Thoracic aorta (tissue), 2 donors: ENCODE data around the gene UBL3. TPM values are rescaled to one million over a fixed set of nuclear protein-coding genes. Genes with fewer than 3 reads are reported as not detected.

ENCODE experiments used
- ATAC-seq: fragments of 150-250 bp; one replicate; pipeline ENCODE4 v1.8.0; 2017; ENCODE audit warnings: low read depth; ENCODE audit not compliant: insufficient number of reproducible peaks, low FRiP score
- DNase-seq: peaks from one replicate; pipeline ENCODE4 v3.0.0-alpha.2; 2020; ENCODE audit warnings: low spot score
- H3K27ac ChIP-seq, 2 donors: fragments of 200-600 bp; sonication (generic); 1 replicate in 1 of 2; 2 replicates in 1 of 2; pipeline ENCODE4 v1.5.1; 2016; ENCODE audit warnings: mild to moderate bottlenecking in 2 of 2, moderate library complexity in 2 of 2
- H3K27me3 ChIP-seq: fragments of 200-600 bp; sonication (generic); replicated peaks from 2 replicates; pipeline ENCODE4 v1.6.0; 2016; ENCODE audit warnings: mild to moderate bottlenecking; ENCODE audit not compliant: insufficient read depth
- H3K36me3 ChIP-seq: fragments of 200-600 bp; sonication (generic); one replicate; pipeline ENCODE4 v1.5.1; 2016
- H3K4me1 ChIP-seq, 2 donors: fragments of 200-600 bp; sonication (generic); 1 replicate in 1 of 2; 2 replicates in 1 of 2; pipeline versions ENCODE4 v1.5.1 to v1.6.0; 2016; ENCODE audit warnings: low read depth in 2 of 2, mild to moderate bottlenecking in 1 of 2; ENCODE audit not compliant: control insufficient read depth in 1 of 2
- H3K4me3 ChIP-seq: fragments of 200-600 bp; sonication (generic); 2 replicates; pipeline ENCODE4 v1.5.1; 2016; ENCODE audit warnings: mild to moderate bottlenecking
- H3K9me3 ChIP-seq: fragments of 200-600 bp; sonication (generic); 2 replicates; pipeline ENCODE4 v1.5.1; 2016
- total RNA-seq, 2 donors: library from RNA; depleted of rRNA; stranded (reverse); fragments of >200 nt; gene quantifications; one replicate each; pipeline versions ENCODE4 v1.1.0 to v1.2.3, GENCODE V29; 2016
- TF ChIP-seq, protein P1 (sequence below): fragments of 200-600 bp; sonication (generic); IDR thresholded peaks from one replicate; pipeline ENCODE4 v1.5.1; 2019; ENCODE audit warnings: antibody characterized with exemption

The UBL3 gene
- total RNA-seq, 2 donors from 2014 or later: 24.4 to 32.6 TPM

DNA sequence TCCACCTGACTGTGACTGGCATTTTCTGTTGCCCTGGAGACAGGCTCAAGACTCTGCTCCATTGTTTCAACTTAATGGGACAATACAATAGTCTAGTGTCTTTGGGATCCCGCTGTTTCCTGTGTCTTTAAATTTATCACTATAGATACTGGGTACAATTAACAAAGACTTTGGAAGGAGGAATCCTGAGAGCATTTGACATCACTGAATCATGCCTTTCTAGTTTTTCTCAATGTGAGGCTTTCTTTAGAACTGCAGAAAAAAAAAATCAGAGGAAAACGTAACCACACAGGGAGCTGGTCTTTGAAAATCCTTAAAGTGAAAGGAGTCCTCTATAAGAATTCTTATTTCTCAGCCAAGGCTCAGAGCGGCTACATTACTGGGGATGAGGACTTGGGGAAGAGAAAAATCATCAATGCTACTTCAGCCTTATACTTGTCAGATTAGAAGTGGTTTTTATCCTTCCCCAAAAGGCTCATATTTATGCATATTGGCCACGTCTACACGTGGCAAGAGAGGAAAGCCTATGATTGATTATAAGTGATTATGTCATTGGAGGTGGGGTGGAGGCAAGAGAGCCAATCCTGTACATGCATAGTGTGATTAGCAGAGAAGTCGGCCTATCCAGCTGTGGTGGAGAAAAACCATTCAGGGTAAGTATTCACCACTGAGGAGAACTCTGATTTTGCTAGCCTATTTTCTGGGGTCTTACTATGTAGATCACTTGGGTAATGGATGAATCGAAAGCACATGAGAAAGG, 34.4 kb upstream of the UBL3 start:
- no peak overlapping the region for H3K4me3 ChIP-seq
- no peak overlapping the region for H3K27ac ChIP-seq
- H3K27me3 ChIP-seq: no peaks in the 10 kb centered on the region
- H3K9me3 ChIP-seq: no peaks in the 10 kb centered on the region
- no peaks in the 10 kb centered on the region for H3K36me3 ChIP-seq
- TF ChIP-seq, protein P1, sequence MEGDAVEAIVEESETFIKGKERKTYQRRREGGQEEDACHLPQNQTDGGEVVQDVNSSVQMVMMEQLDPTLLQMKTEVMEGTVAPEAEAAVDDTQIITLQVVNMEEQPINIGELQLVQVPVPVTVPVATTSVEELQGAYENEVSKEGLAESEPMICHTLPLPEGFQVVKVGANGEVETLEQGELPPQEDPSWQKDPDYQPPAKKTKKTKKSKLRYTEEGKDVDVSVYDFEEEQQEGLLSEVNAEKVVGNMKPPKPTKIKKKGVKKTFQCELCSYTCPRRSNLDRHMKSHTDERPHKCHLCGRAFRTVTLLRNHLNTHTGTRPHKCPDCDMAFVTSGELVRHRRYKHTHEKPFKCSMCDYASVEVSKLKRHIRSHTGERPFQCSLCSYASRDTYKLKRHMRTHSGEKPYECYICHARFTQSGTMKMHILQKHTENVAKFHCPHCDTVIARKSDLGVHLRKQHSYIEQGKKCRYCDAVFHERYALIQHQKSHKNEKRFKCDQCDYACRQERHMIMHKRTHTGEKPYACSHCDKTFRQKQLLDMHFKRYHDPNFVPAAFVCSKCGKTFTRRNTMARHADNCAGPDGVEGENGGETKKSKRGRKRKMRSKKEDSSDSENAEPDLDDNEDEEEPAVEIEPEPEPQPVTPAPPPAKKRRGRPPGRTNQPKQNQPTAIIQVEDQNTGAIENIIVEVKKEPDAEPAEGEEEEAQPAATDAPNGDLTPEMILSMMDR: no peak
- no peak for ATAC-seq
- no peak for DNase-seq
- no peaks in the 10 kb centered on the region for H3K4me1 ChIP-seq

DNA sequence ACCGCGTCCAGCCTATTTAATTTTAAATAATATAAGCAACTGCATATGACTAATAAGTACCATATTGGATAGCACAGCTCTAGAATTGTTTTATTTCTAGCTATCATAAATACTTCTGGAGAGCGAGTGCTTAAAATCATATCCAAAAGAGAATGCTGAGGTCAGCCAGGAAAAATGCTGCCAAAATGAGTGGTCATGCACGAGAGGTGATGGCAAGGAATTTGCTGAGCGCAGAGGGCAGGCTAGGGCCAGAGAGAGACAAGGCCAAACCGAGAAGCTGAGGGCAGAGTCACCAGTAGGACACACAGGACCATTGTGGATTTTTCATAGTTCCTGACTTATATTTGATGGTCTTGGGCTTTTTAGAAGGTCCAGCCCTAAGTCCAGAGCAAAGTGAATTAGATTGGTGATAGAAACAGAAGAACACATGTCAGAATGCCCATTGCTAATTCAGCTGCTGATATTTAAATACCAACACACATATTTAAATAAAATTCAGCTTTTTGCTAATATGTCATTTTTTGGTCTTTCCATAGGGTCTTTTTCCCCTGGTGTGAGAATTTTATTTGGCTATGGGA, 33.6 kb upstream of the UBL3 start:
- Histone ChIP-seq H3K4me1 (no peaks in the 10 kb centered on the region), H3K9me3 (no peaks in the 10 kb centered on the region), H3K36me3 (no peaks in the 10 kb centered on the region), H3K27me3 (no peaks in the 10 kb centered on the region), H3K27ac (no peak overlapping the region), H3K4me3 (no peak overlapping the region)
- DNase-seq (no peak), ATAC-seq (no peak)
- TF ChIP-seq, protein P1: no peak

DNA sequence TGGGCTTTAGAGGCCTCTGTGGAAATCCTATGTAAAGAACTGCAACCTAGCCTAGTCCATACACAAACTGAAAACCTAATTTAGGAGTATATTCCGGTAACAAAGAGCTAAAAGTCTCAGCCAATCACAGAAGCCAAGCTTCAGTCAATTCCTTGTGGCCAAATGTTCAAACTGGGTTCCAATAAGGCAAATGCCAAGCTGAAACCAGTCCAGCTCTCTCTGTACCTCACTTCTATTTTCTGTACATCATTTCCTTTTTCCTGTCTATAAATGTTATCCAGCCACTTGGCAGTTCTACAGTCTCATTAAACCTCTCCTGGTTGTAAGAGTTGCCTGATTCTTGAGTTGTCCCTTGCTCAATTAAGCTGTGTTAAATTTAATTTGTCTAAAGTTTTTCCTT, 31.7 kb upstream of the UBL3 start:
- TF ChIP-seq, protein P1: no peak
- ATAC-seq (no peak), DNase-seq (no peak)
- Histone ChIP-seq H3K4me1 (no peaks in the 10 kb centered on the region), H3K36me3 (no peaks in the 10 kb centered on the region), H3K4me3 (no peak overlapping the region), H3K9me3 (no peaks in the 10 kb centered on the region), H3K27me3 (no peaks in the 10 kb centered on the region), H3K27ac (no peak overlapping the region)

DNA sequence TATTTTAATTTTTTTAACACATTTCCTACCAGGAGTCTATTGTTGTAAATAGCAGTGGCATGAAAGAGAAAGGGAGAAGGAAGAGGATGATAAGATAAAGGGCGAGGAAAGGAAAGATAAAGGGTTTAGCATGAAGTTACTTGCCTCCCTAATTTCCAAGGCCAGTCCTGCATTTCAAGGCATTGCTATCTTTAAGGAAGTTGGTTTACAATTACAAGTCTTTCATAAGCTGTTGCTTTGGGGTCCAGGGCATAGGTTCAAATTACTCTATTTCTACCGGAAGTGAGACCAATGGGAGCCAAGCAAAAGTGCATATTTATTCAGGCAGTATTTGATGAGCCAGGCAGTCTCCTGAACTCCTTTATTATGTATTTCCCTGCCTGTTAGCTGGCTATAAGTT, 27.7 kb upstream of the UBL3 start:
- Histone ChIP-seq H3K27ac (no peak overlapping the region), H3K9me3 (no peaks in the 10 kb centered on the region), H3K36me3 (no peaks in the 10 kb centered on the region), H3K27me3 (no peaks in the 10 kb centered on the region), H3K4me3 (no peak overlapping the region), H3K4me1 (no peaks in the 10 kb centered on the region)
- TF ChIP-seq, protein P1: no peak
- no peak for DNase-seq
- no peak for ATAC-seq

DNA sequence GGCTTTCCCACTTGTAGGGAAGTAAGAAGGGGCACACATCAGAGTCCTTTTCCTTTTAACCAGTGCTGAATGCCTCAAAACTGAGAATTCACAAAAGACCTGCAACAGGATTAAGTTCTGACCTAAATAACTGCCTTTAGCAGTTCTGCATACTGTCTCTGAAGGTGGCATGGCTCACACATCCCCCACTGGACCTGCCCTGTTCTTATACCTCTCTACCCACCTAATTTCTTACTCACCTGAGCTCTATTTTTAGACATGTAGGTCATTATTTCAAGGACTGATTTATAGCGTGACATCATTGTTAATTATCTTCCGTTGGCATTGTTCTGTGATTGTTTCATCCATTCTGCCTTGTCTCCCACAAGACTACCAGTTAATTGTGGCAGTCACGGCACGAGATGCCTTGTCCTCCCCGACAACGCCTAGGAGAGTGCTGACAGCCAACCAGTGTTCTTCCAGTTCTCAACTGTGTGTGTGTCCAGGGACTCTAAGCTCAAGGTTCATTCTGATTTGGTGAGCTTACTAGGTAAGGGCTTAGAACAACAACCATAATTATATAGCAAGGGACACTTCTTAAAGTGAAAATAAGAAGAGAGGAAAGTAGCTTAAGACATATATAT, 27.1 kb upstream of the UBL3 start:
- ATAC-seq (no peak), DNase-seq (no peak)
- no peaks in the 10 kb centered on the region for H3K4me1 ChIP-seq
- H3K4me3 ChIP-seq: no peak overlapping the region
- H3K27me3 ChIP-seq: no peaks in the 10 kb centered on the region
- H3K27ac ChIP-seq: no peak overlapping the region
- no peaks in the 10 kb centered on the region for H3K9me3 ChIP-seq
- no peaks in the 10 kb centered on the region for H3K36me3 ChIP-seq
- TF ChIP-seq, protein P1: no peak
